K562 (cell line): ENCODE results near the gene NHS.

Experiments
- CTCF ChIP-seq, 3 experiments: IDR thresholded peaks in 2 of 3; conservative IDR thresholded peaks in 1 of 3; 2 replicates each; pipeline ENCODE4 v1.5.1; 2011 to 2012; ENCODE audit warnings: low read length in 3 of 3, mild to moderate bottlenecking in 3 of 3, control low read depth in 2 of 3, improper control_type of control experiment in 1 of 3, inconsistent platforms in 1 of 3, low read depth in 1 of 3, mixed read lengths in 1 of 3, moderate library complexity in 1 of 3; ENCODE audit not compliant: insufficient read depth in 2 of 3
- EP300 ChIP-seq: IDR thresholded peaks from 2 replicates; pipeline ENCODE4 v1.6.1; 2012; ENCODE audit warnings: low read length, improper control_type of control experiment
- HDAC2 ChIP-seq: fragments of 450-650 bp; IDR thresholded peaks from 2 replicates; pipeline ENCODE4 v1.6.1; 2016; ENCODE audit warnings: mild to moderate bottlenecking
- KLF13 ChIP-seq: fragments of 450-650 bp; IDR thresholded peaks from 2 replicates; pipeline ENCODE4 v1.6.1; 2016; ENCODE audit warnings: missing genetic modification characterization, low read depth, mild to moderate bottlenecking, missing compliant biosample characterization, moderate library complexity, borderline replicate concordance
- NR2C2 ChIP-seq, 2 experiments: fragments of 200-800 bp in 1 of 2; sonication (Bioruptor generic) in 1 of 2; sonication (generic) in 1 of 2; formaldehyde crosslinking in 1 of 2; IDR thresholded peaks; 2 replicates each; pipeline versions ENCODE4 v1.6.1 to v1.8.0; 2016 to 2022; ENCODE audit warnings: mild to moderate bottlenecking in 1 of 2, missing compliant biosample characterization in 1 of 2, missing genetic modification characterization in 1 of 2, missing genetic modification reagents in 1 of 2
- SMC3 ChIP-seq: conservative IDR thresholded peaks from 2 replicates; pipeline ENCODE4 v1.6.1; 2011; ENCODE audit warnings: low read depth, low read length, improper control_type of control experiment; ENCODE audit not compliant: insufficient read depth
- SP1 ChIP-seq: sonication (generic); formaldehyde crosslinking; IDR thresholded peaks from 2 replicates; pipeline ENCODE4 v1.8.1; 2022; ENCODE audit warnings: mild to moderate bottlenecking, missing genetic modification reagents
- ZNF124 ChIP-seq: sonication (generic); formaldehyde crosslinking; IDR thresholded peaks from 2 replicates; pipeline ENCODE4 v1.8.1; 2022; ENCODE audit warnings: missing genetic modification reagents
- ZNF274 ChIP-seq: IDR thresholded peaks from 2 replicates; pipeline ENCODE4 v1.6.1; 2011; ENCODE audit warnings: low read depth, mild to moderate bottlenecking, low read length, moderate library complexity, borderline replicate concordance
- TF ChIP-seq, protein P1 (sequence below), 2 experiments: fragments of 200-800 bp in 1 of 2; sonication (Bioruptor generic) in 1 of 2; sonication (generic) in 1 of 2; formaldehyde crosslinking in 1 of 2; IDR thresholded peaks in 1 of 2; conservative IDR thresholded peaks in 1 of 2; 2 replicates each; pipeline versions ENCODE4 v1.5.0 to v1.6.1; 2016 to 2020; ENCODE audit warnings: missing compliant biosample characterization in 1 of 2, missing genetic modification characterization in 1 of 2, missing genetic modification reagents in 1 of 2
- TF ChIP-seq, protein P2 (sequence below), 2 experiments: fragments of 450-650 bp in 1 of 2; sonication (generic) in 1 of 2; formaldehyde crosslinking in 1 of 2; IDR thresholded peaks in 1 of 2; conservative IDR thresholded peaks in 1 of 2; 2 replicates each; pipeline versions ENCODE4 v1.6.1 to v1.8.1; 2016 to 2023; ENCODE audit warnings: mild to moderate bottlenecking in 2 of 2, moderate library complexity in 2 of 2, inconsistent platforms in 1 of 2, missing genetic modification reagents in 1 of 2

GRCh38 chrX:17564689-17565409 lies 189.8 kb downstream of the NHS start:
- TF ChIP-seq EP300 (no peak), ZNF274 (no peak), SP1 (no peak), CTCF (IDR thresholded peaks at IDR 0.05 in 2 of 3, conservative IDR thresholded peaks at IDR 0.05 in 1 of 3; ENCODE audit: insufficient read depth in 2 of 3, low read depth in 1 of 3, low read length in 3 of 3) (no peak), SMC3 (no peak), HDAC2 (no peak), ZNF124 (no peak), NR2C2 (CRISPR knock-in tag; IDR thresholded peaks at IDR 0.05) (no peak), NR2C2 (tag; IDR thresholded peaks at IDR 0.05) (no peak), KLF13 (no peak)
- TF ChIP-seq, protein P1, sequence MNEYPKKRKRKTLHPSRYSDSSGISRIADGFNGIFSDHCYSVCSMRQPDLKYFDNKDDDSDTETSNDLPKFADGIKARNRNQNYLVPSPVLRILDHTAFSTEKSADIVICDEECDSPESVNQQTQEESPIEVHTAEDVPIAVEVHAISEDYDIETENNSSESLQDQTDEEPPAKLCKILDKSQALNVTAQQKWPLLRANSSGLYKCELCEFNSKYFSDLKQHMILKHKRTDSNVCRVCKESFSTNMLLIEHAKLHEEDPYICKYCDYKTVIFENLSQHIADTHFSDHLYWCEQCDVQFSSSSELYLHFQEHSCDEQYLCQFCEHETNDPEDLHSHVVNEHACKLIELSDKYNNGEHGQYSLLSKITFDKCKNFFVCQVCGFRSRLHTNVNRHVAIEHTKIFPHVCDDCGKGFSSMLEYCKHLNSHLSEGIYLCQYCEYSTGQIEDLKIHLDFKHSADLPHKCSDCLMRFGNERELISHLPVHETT (CRISPR knock-in tag; conservative IDR thresholded peaks at IDR 0.05 in 1 of 2, IDR thresholded peaks at IDR 0.05 in 1 of 2), result no peak
- TF ChIP-seq, protein P2, sequence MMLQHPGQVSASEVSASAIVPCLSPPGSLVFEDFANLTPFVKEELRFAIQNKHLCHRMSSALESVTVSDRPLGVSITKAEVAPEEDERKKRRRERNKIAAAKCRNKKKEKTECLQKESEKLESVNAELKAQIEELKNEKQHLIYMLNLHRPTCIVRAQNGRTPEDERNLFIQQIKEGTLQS (IDR thresholded peaks at IDR 0.05), result no peak
- TF ChIP-seq, protein P2 (CRISPR knock-in tag; conservative IDR thresholded peaks at IDR 0.05), result no peak
